HFF-Myc (cell line): Measurements from ENCODE around the gene FLVCR2.
"Not testable (repeated sequence)": the region's sequence is repeated elsewhere in the genome, so short reads cannot be mapped to it uniquely, and the experiment has no call there.

Experiments
- DNase-seq: peaks from one replicate; pipeline ENCODE4 v3.0.0-alpha.2; 2011; ENCODE audit warnings: low read depth; ENCODE audit errors: extremely low read depth
- H3K4me3 ChIP-seq: replicated peaks from 2 replicates; pipeline ENCODE4 v1.5.1; 2011; ENCODE audit warnings: low read depth, mild to moderate bottlenecking, control low read depth, low read length
- TF ChIP-seq, protein P1 (sequence below): IDR thresholded peaks from 2 replicates; pipeline ENCODE4 v1.5.1; 2012; ENCODE audit warnings: mild to moderate bottlenecking, low read depth, low read length, control low read depth; ENCODE audit errors: missing control alignments

The FLVCR2 gene

DNA sequence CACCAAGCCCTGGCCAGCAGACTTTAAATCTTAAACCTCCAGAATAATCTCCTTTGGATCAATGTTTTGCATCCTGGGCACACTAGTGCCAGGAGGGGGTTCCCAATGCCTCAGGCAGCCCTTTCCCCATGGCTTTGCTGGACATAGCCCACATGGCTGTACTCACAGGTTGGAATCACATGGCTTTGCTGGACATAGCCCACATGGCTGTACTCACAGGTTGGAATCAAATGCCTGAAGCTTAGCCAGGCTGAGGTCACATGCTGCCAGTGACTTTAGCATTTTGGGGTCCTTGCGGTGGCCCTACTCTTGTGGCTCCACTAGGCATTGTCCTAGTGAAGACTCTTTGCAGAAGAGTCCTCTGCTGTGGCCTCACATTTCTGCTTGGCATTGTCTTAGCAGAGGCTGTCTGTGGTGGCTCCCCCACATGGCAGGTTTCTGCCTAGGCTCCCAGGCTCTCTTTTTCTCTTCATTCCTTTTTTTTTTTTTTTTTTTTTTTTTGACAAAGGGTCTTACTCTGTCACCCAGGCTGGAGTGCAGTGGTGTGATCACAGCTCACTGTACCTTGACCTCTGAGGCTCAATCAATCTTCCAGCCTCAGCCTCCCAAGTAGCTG lies 13.0 kb downstream of the FLVCR2 start:
- no peak overlapping the region for H3K4me3 ChIP-seq
- no peak for DNase-seq
- TF ChIP-seq, protein P1, sequence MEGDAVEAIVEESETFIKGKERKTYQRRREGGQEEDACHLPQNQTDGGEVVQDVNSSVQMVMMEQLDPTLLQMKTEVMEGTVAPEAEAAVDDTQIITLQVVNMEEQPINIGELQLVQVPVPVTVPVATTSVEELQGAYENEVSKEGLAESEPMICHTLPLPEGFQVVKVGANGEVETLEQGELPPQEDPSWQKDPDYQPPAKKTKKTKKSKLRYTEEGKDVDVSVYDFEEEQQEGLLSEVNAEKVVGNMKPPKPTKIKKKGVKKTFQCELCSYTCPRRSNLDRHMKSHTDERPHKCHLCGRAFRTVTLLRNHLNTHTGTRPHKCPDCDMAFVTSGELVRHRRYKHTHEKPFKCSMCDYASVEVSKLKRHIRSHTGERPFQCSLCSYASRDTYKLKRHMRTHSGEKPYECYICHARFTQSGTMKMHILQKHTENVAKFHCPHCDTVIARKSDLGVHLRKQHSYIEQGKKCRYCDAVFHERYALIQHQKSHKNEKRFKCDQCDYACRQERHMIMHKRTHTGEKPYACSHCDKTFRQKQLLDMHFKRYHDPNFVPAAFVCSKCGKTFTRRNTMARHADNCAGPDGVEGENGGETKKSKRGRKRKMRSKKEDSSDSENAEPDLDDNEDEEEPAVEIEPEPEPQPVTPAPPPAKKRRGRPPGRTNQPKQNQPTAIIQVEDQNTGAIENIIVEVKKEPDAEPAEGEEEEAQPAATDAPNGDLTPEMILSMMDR = no peak

DNA sequence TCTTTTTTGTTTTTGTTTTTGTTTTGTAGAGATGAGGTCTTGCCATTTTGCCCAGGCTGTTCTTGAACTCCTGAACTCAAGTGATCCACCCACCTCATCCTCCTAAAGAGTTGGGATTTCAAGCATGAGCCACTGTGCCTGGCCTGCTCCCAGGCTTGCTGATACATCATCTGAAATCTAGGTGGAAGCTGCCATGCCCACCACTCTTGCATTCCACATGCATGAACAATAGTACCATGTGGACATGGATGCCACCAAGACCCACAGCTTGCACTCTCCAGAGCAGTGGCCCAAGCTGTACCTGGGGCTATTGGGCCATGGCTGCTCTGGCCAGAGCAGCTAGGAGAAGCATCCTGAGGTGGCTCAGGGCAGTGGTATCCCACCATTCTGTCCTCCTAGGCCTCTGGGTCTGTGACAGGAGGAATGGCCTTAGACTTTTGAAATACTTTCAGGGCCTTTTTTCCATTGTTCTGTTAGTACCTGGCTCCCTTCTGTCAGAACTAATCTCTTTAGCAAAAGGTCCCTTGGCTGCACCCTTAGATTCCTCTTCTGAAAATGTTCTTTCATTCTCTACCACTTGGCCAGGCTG lies 13.7 kb downstream of the FLVCR2 start:
- TF ChIP-seq, protein P1 = no peak
- no peak overlapping the region for H3K4me3 ChIP-seq
- no peak for DNase-seq

DNA sequence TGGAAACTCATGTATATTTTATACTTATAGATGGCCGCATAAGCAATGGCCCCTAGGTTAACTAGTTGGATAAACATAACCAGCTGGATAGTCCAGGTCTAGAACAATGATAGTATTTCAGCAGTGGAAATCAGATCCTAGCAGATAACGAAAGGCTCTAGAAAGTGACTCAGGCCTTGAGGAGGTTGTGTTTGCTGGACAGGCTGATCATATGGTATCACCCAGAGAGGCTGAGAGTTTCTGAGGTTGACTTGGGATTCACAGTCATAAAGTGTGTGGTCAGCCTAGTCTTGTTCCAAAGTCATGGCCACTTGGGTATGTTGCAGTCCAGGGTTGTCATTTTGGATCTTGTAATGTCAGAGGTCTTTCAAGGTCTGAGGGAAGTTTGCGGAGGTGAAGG lies 16.8 kb downstream of the FLVCR2 start:
- H3K4me3 ChIP-seq = no peak overlapping the region
- TF ChIP-seq, protein P1 = no peak
- DNase-seq = no peak

DNA sequence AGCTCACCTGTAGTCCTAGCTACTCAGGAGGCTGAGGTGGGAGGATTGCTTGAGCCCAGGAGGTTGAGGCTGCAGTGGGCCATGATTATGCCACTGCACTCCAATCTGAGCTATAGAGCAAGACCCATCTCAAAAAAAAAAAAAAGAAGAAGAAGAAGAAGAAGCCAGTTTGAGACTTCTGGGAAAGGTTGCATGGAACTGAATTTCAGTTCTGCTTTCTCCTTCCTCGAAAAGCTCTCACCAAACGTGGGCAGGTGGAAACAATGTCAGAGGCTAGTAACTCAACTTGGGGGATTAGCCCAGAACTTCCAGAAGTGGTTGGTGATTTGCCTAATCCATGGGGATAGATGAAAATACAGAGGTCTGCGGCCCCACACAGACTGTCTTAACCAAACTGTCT lies 18.7 kb downstream of the FLVCR2 start:
- no peak overlapping the region for H3K4me3 ChIP-seq
- TF ChIP-seq, protein P1 = no peak
- no peak for DNase-seq

DNA sequence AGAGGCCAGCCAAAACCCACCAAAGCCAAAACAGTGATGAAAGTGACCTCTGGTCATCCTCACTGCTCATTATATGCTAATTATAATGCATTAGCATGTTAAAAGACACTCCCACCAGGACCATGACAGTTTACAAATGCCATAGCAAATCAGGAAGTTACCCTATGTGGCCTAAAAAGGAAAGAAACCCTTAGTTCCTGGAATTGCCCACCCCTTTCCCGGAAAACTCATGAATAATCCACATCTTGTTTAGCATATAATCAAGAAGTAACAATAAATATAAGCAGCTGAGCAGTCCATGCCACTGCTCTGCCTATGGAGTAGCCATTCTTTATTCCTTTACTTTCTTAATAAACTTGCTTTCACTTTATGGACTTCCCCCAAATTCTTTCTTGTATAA lies 21.7 kb downstream of the FLVCR2 start:
- not testable (repeated sequence) for DNase-seq, H3K4me3 ChIP-seq

DNA sequence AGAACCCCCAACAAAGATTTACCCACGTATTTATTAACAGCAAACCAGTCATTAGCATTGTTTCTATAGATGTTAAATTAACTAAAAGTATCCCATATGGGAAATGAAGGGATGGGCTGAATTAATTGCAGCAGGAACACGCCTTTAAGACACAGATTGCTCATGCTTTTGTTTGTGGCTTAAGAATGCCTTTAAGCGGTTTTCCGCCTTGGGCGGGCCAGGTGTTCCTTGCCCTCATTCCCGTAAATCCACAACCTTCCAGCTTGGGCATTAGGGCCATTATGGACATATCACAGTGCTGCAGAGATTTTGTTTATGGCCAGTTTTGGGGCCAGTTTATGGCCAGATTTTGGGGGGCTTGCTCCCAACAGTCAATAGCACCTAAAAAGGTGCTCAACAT lies 22.6 kb downstream of the FLVCR2 start:
- DNase-seq, H3K4me3 ChIP-seq: not testable (repeated sequence)

DNA sequence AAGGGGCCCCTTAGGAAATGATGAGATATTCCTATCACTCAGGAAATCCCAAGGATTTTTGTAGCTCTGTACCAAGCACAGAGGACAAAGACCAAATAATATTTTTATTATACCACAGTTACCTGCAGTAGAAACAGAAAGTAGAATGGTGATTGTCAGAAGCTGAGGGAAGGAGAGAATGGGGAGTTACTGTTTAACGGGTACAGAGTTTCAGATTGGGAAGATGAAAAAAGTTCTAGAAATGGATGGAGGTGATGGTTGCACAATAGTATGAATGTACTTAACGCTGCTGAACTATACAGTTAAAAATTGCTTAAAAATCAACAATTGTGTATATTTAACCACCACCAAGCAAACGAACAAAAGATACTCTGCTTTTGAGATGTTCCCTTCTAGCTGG lies 24.1 kb downstream of the FLVCR2 start:
- no peak overlapping the region for H3K4me3 ChIP-seq
- no peak for DNase-seq
- TF ChIP-seq, protein P1 = no peak

DNA sequence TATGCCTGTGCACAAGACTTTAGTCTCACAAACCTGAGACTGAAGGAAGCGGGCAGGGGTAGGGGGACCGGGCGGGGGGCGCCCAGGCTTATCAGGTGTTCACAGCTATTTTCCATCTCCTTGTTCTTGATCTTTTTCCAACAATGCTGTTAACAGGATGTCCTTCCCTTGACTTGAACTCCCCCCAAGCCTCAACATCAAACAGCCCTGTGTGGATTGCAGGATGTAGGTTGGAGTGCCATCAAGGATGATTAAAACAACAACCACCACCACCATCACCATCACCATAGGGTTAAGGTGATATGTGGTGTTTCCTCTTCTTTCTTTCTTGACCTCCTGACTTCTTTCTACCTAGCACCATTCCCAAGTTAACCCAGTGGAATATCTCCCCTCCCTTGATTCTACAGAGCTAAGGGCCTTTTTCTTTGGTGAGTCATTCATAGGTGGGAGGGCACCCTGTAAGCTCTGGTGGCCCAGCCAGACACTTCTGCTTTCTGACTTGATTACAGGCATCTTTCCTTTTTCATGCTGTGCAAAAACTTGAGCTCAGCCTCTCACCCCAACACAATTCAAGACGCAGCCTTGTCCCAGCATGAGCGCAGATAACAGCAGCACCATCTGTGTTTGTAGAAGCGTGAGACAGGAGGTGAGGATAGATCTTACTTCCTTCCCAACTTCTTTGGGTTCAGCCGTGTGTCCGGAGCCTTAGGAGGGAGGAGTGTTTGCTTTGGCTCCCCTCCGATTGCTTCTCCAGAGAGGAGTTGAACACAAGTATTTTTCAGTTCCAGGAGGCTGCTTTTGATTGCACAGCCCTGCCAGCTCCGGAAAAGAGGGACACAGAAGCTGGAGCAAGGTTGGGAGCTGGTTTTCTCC lies 26.8 kb downstream of the FLVCR2 start:
- TF ChIP-seq, protein P1 = no peak
- DNase-seq = no peak

More for the DNA sequence above, 26.8 kb downstream of the FLVCR2 start:
- H3K4me3 ChIP-seq = no peak overlapping the region
